SU-DHL-6 (cell line): ENCODE results near the gene CNTNAP3.
"Not testable (repeated sequence)": the region's sequence is repeated elsewhere in the genome, so short reads cannot be mapped to it uniquely, and the experiment has no call there.

Source experiments
- CTCF ChIP-seq: fragments of 200-600 bp; sonication (generic); IDR thresholded peaks from one replicate; pipeline ENCODE4 v1.5.1; 2017; ENCODE audit warnings: antibody characterized with exemption, mild to moderate bottlenecking, low read length, moderate library complexity; ENCODE audit not compliant: insufficient read depth, poor library complexity, severe bottlenecking
- EZH2phosphoT487 ChIP-seq: fragments of 200-600 bp; sonication (generic), shearing (Covaris generic); conservative IDR thresholded peaks from 2 replicates; pipeline ENCODE4 v1.6.1; 2018; ENCODE audit warnings: mild to moderate bottlenecking, antibody characterized with exemption, low read length, moderate library complexity, mixed read lengths

GRCh38 chr9:39157714-39158113 is 130.3 kb downstream of the CNTNAP3 start:
- TF ChIP-seq CTCF, EZH2phosphoT487: not testable (repeated sequence)
